HCT116 (cell line): ENCODE measurements around the gene WDR70. TPM values are rescaled to one million over a fixed set of nuclear protein-coding genes. Genes with fewer than 3 reads are reported as not detected.

ENCODE experiments used
- ATAC-seq: fragments of 200-7000 bp; cut with Tn5 transposase; 2 replicates; pipeline ENCODE4 v1.9.1; 2020; ENCODE audit warnings: mild to moderate bottlenecking, moderate library complexity
- BruUV-seq: library from RNA; stranded (reverse); fragments of 400-500 nt; replicated peaks from 2 replicates; lab custom pipeline; 2021; lab: Mats Ljungman, UMichigan
- CTCF ChIA-PET: fragments of 300-600 bp; sonication (Branson Sonifier 250); formaldehyde crosslinking; loops from one replicate; lab custom pipeline; 2021; ENCODE audit warnings: antibody characterized with exemption; lab: Charles Lee
- POLR2A ChIA-PET: fragments of 300-600, 350-600 bp; sonication (Branson Sonifier 250); formaldehyde crosslinking; loops from one replicate; lab custom pipeline; 2021; ENCODE audit warnings: antibody characterized with exemption; lab: Charles Lee
- RAD21 ChIA-PET, 2 experiments: fragments of 300-600 bp; sonication (Branson Sonifier 250); formaldehyde crosslinking; loops; one replicate each; lab custom pipeline; 2023; ENCODE audit warnings: low total read pairs in 2 of 2; ENCODE audit not compliant: uncharacterized antibody in 2 of 2, unreplicated experiment in 2 of 2, low non-redundant PET in 1 of 2; lab: Charles Lee
- DNase-seq: peaks from one replicate; pipeline ENCODE4 v3.0.0-alpha.2; 2010; ENCODE audit warnings: low read depth, low spot score
- H2AFZ ChIP-seq: fragments of 200-600 bp; shearing (Covaris generic), sonication (generic); 2 replicates; pipeline ENCODE4 v1.6.1; 2017; ENCODE audit warnings: low read depth, mixed run types, mixed read lengths, antibody characterized with exemption, low read length; ENCODE audit not compliant: poor library complexity, severe bottlenecking
- H3K27ac ChIP-seq: 2 replicates; pipeline ENCODE4 v1.5.1; 2012; ENCODE audit warnings: low read depth, low read length
- H3K27me3 ChIP-seq: fragments of 200-600 bp; sonication (generic); 2 replicates; pipeline ENCODE4 v1.6.1; 2016; ENCODE audit warnings: mixed run types, low read length, mixed read lengths; ENCODE audit not compliant: insufficient read depth
- H3K36me3 ChIP-seq, 2 experiments: fragments of 200-500 bp in 1 of 2; fragments of 200-600 bp in 1 of 2; sonication (Bioruptor generic) in 1 of 2; sonication (generic) in 1 of 2; 2 replicates each; pipeline versions ENCODE4 v1.5.1 to v1.6.1; 2014 to 2016; ENCODE audit warnings: low read length in 2 of 2, inconsistent platforms in 1 of 2, mixed read lengths in 1 of 2, mixed run types in 1 of 2; ENCODE audit not compliant: insufficient read depth in 2 of 2, control insufficient read depth in 1 of 2
- H3K4me1 ChIP-seq, 2 experiments: fragments of 200-600 bp in 1 of 2; sonication (generic) in 1 of 2; 2 replicates each; pipeline versions ENCODE4 v1.5.1 to v1.6.1; 2012 to 2017; ENCODE audit warnings: low read length in 2 of 2, inconsistent platforms in 1 of 2, mild to moderate bottlenecking in 1 of 2, mixed read lengths in 1 of 2, mixed run types in 1 of 2, moderate library complexity in 1 of 2; ENCODE audit not compliant: insufficient read depth in 2 of 2, control insufficient read depth in 1 of 2
- H3K4me2 ChIP-seq: fragments of 200-600 bp; sonication (generic); 2 replicates; pipeline ENCODE4 v1.6.1; 2017; ENCODE audit warnings: mixed run types, low read length, mixed read lengths
- H3K4me3 ChIP-seq, 2 experiments: fragments of 200-600 bp in 1 of 2; sonication (generic) in 1 of 2; replicated peaks in 1 of 2; 2 replicates each; pipeline ENCODE4 v1.5.1; 2011 to 2016; ENCODE audit warnings: low read length in 2 of 2, control low read depth in 1 of 2, low read depth in 1 of 2, mild to moderate bottlenecking in 1 of 2, mixed read lengths in 1 of 2, mixed run types in 1 of 2
- H3K79me2 ChIP-seq: fragments of 200-600 bp; sonication (generic); 2 replicates; pipeline ENCODE4 v1.6.1; 2017; ENCODE audit warnings: mild to moderate bottlenecking, mixed run types, low read length, moderate library complexity, mixed read lengths; ENCODE audit not compliant: insufficient read depth
- H3K9ac ChIP-seq: fragments of 200-600 bp; sonication (generic); 2 replicates; pipeline ENCODE4 v1.6.1; 2016; ENCODE audit warnings: low read length, mixed read lengths
- H3K9me2 ChIP-seq: fragments of 200-600 bp; sonication (generic), shearing (Covaris generic); 2 replicates; pipeline ENCODE4 v1.6.1; 2017; ENCODE audit warnings: mixed run types, mild to moderate bottlenecking, moderate library complexity; ENCODE audit not compliant: insufficient read depth
- H3K9me3 ChIP-seq, 2 experiments: fragments of 200-500 bp in 1 of 2; fragments of 200-600 bp in 1 of 2; sonication (Bioruptor generic) in 1 of 2; sonication (generic) in 1 of 2; 2 replicates each; pipeline ENCODE4 v1.6.1; 2014 to 2017; ENCODE audit warnings: low read length in 2 of 2, mixed read lengths in 2 of 2, inconsistent platforms in 1 of 2, low read depth in 1 of 2, mild to moderate bottlenecking in 1 of 2, mixed run types in 1 of 2, moderate library complexity in 1 of 2; ENCODE audit not compliant: control insufficient read depth in 1 of 2, insufficient read depth in 1 of 2
- H4K20me1 ChIP-seq: fragments of 200-600 bp; sonication (generic), shearing (Covaris generic); 2 replicates; pipeline ENCODE4 v1.6.1; 2017; ENCODE audit warnings: mixed run types, mild to moderate bottlenecking, moderate library complexity; ENCODE audit not compliant: insufficient read depth
- ATF3 ChIP-seq: IDR thresholded peaks from 2 replicates; pipeline ENCODE4 v1.6.1; 2012
- CEBPB ChIP-seq: IDR thresholded peaks from 2 replicates; pipeline ENCODE4 v1.6.1; 2012; ENCODE audit warnings: low read depth
- CTCF ChIP-seq, 3 experiments: fragments of 200-600 bp in 1 of 3; sonication (generic) in 1 of 3; IDR thresholded peaks in 2 of 3; conservative IDR thresholded peaks in 1 of 3; 2 replicates each; pipeline ENCODE4 v1.5.1; 2012 to 2017; ENCODE audit warnings: low read depth in 2 of 3, low read length in 2 of 3, antibody characterized with exemption in 1 of 3, borderline replicate concordance in 1 of 3, control low read depth in 1 of 3, mild to moderate bottlenecking in 1 of 3, mixed read lengths in 1 of 3, mixed run types in 1 of 3, moderate library complexity in 1 of 3; ENCODE audit not compliant: insufficient read depth in 1 of 3
- EGR1 ChIP-seq: IDR thresholded peaks from 2 replicates; pipeline ENCODE4 v1.6.1; 2012; ENCODE audit warnings: low read depth
- EZH2phosphoT487 ChIP-seq: fragments of 200-600 bp; IDR thresholded peaks from 2 replicates; pipeline ENCODE4 v1.6.1; 2018; ENCODE audit warnings: antibody characterized with exemption, borderline replicate concordance
- JUND ChIP-seq: IDR thresholded peaks from 2 replicates; pipeline ENCODE4 v1.6.1; 2012
- POLR2A ChIP-seq: IDR thresholded peaks from 2 replicates; pipeline ENCODE4 v1.7.0; 2011; ENCODE audit warnings: borderline replicate concordance; ENCODE audit not compliant: insufficient read depth, insufficient read length; ENCODE audit errors: extremely low read depth
- POLR2AphosphoS5 ChIP-seq: IDR thresholded peaks from 2 replicates; pipeline ENCODE4 v1.6.1; 2011; ENCODE audit warnings: mild to moderate bottlenecking, low read depth, low read length, moderate library complexity
- RAD21 ChIP-seq: IDR thresholded peaks from 2 replicates; pipeline ENCODE4 v1.6.1; 2012; ENCODE audit warnings: low read depth, mild to moderate bottlenecking
- SP1 ChIP-seq: IDR thresholded peaks from 2 replicates; pipeline ENCODE4 v1.6.1; 2012; ENCODE audit warnings: low read depth
- SRF ChIP-seq: IDR thresholded peaks from 2 replicates; pipeline ENCODE4 v1.6.1; 2012; ENCODE audit warnings: low read depth
- YY1 ChIP-seq: IDR thresholded peaks from 2 replicates; pipeline ENCODE4 v1.6.1; 2011; ENCODE audit warnings: low read length, low read depth, moderate library complexity, mild to moderate bottlenecking; ENCODE audit not compliant: insufficient replicate concordance; ENCODE audit errors: extremely low read depth
- ZFX ChIP-seq: fragments of 450-650 bp; IDR thresholded peaks from 2 replicates; pipeline ENCODE4 v1.6.1; 2017
- intact Hi-C: fragments of 100-400 bp; cut with micrococcal nuclease; formaldehyde crosslinking; loops from 2 replicates; pipeline ENCODE4 v1.10.0; 2022
- total RNA-seq: library from RNA; stranded (reverse); gene quantifications from one replicate; pipeline ENCODE4 v1.2.1, GENCODE V29; 2021; ENCODE audit not compliant: unreplicated experiment

WDR70 gene
- total RNA-seq, 1 experiment from 2014 or later, result 31.1 TPM

GRCh38 chr5:37494756-37495155, 115.6 kb downstream of the WDR70 start:
- H3K4me1 ChIP-seq, result peaks cover 9 to 19% of the 10 kb centered on the region in 2 experiments; a peak in 3 of 4 replicates
- H3K36me3 ChIP-seq, result no peaks in the 10 kb centered on the region
- H3K4me3 ChIP-seq, result no peak overlapping the region
- BruUV-seq, result no TSS peak
- H4K20me1 ChIP-seq, result no peaks in the 10 kb centered on the region
- no peaks in the 10 kb centered on the region for H3K27me3 ChIP-seq
- TF ChIP-seq ATF3, result no peak
- TF ChIP-seq RAD21, result no peak
- TF ChIP-seq ZFX, result no peak
- no peak for TF ChIP-seq CTCF (IDR thresholded peaks at IDR 0.05 in 2 of 3, conservative IDR thresholded peaks at IDR 0.05 in 1 of 3; ENCODE audit: borderline replicate concordance in 1 of 3, insufficient read depth in 1 of 3, low read depth in 2 of 3, low read length in 2 of 3)
- TF ChIP-seq YY1, result no peak
- no peak for TF ChIP-seq POLR2A
- TF ChIP-seq EGR1, result no peak
- no peak overlapping the region for H3K9ac ChIP-seq
- no peaks in the 10 kb centered on the region for H3K9me2 ChIP-seq
- no peak overlapping the region for H3K27ac ChIP-seq
- ATAC-seq (no peak), DNase-seq (no peak)
- H3K4me2 ChIP-seq, result no peak overlapping the region
- H3K79me2 ChIP-seq, result no peaks in the 10 kb centered on the region
- no peaks in the 10 kb centered on the region for H3K9me3 ChIP-seq
- H2AFZ ChIP-seq, result no peak overlapping the region
- CTCF ChIA-PET, result interaction anchor here (1.3 kb wide), 1 partner anchor 82 kb away, joined by 3 read pairs; no protein-coding TSS in a partner anchor
- POLR2A ChIA-PET, result no interaction called here
- intact Hi-C loops, result loop anchor here (5.0 kb wide), 1 partner anchor 698 kb away; no protein-coding TSS in a partner anchor
- RAD21 ChIA-PET, result no interaction called here

GRCh38 chr5:37495210-37495609, 116.1 kb downstream of the WDR70 start:
- Histone ChIP-seq H3K4me2 (peak overlapping the region; percentile 13), H4K20me1 (no peaks in the 10 kb centered on the region), H3K4me1 (peaks cover 13 to 22% of the 10 kb centered on the region in 2 experiments; a peak in 3 of 4 replicates), H3K36me3 (no peaks in the 10 kb centered on the region), H3K4me3 (no peak overlapping the region), H3K9me3 (no peaks in the 10 kb centered on the region), H3K27ac (peak overlapping the region; percentile 10; the same call in 1 of the 2 replicates), H3K27me3 (no peaks in the 10 kb centered on the region), H3K9me2 (no peaks in the 10 kb centered on the region), H2AFZ (no peak overlapping the region), H3K9ac (no peak overlapping the region), H3K79me2 (no peaks in the 10 kb centered on the region)
- no TSS peak for BruUV-seq
- RAD21 ChIA-PET, result no interaction called here
- CTCF ChIA-PET, result interaction anchor here (1.3 kb wide), 1 partner anchor 82 kb away, joined by 3 read pairs; no protein-coding TSS in a partner anchor
- TF ChIP-seq EZH2phosphoT487, result no peak
- TF ChIP-seq RAD21, result peak; percentile 54
- TF ChIP-seq SP1, result no peak
- peak in 2 of 3 experiments; percentile 19 to 40; a peak in 3 of 6 replicates for TF ChIP-seq CTCF (IDR thresholded peaks at IDR 0.05 in 2 of 3, conservative IDR thresholded peaks at IDR 0.05 in 1 of 3; ENCODE audit: borderline replicate concordance in 1 of 3, insufficient read depth in 1 of 3, low read depth in 2 of 3, low read length in 2 of 3)
- TF ChIP-seq CEBPB, result no peak
- no peak for TF ChIP-seq SRF
- no peak for TF ChIP-seq ATF3
- no peak for TF ChIP-seq POLR2AphosphoS5
- no peak for TF ChIP-seq YY1
- TF ChIP-seq JUND, result no peak
- DNase-seq, result no peak
- ATAC-seq, result peak; percentile 54; the same call in 1 of the 2 replicates
- POLR2A ChIA-PET, result no interaction called here
- intact Hi-C loops, result loop anchor here (5.0 kb wide), 1 partner anchor 697 kb away; no protein-coding TSS in a partner anchor
